HUES6 (cell line): Measurements from ENCODE around the gene SIGLEC14.

Experiments used
- H3K27ac ChIP-seq: 2 replicates; pipeline ENCODE4 v1.7.0; 2013; ENCODE audit warnings: low read depth, mild to moderate bottlenecking, low read length, inconsistent platforms
- H3K27me3 ChIP-seq: 2 replicates; pipeline ENCODE4 v1.6.1; 2013; ENCODE audit warnings: low read length; ENCODE audit not compliant: control insufficient read depth, insufficient read depth
- H3K36me3 ChIP-seq: 2 replicates; pipeline ENCODE4 v1.6.1; 2013; ENCODE audit warnings: low read length; ENCODE audit not compliant: control insufficient read depth, insufficient read depth
- H3K4me1 ChIP-seq: 2 replicates; pipeline ENCODE4 v1.6.1; 2013; ENCODE audit warnings: low read length; ENCODE audit not compliant: control insufficient read depth, insufficient read depth
- H3K4me3 ChIP-seq: 2 replicates; pipeline ENCODE4 v1.5.1; 2013; ENCODE audit warnings: low read depth, low read length
- H3K9ac ChIP-seq: one replicate; pipeline ENCODE4 v1.6.1; 2013; ENCODE audit warnings: mild to moderate bottlenecking, low read length
- H3K9me3 ChIP-seq: 2 replicates; pipeline ENCODE4 v1.6.1; 2013; ENCODE audit warnings: low read depth, low read length; ENCODE audit not compliant: control insufficient read depth, insufficient read depth

Gene SIGLEC14

GRCh38 chr19:51664997-51665396 is 18.4 kb upstream of the SIGLEC14 start:
- no peaks in the 10 kb centered on the region for H3K4me1 ChIP-seq
- H3K36me3 ChIP-seq, result no peaks in the 10 kb centered on the region
- H3K27me3 ChIP-seq, result peaks cover 16% of the 10 kb centered on the region
- no peak overlapping the region for H3K4me3 ChIP-seq
- H3K9ac ChIP-seq, result no peak overlapping the region
- no peaks in the 10 kb centered on the region for H3K9me3 ChIP-seq
- no peak overlapping the region for H3K27ac ChIP-seq

- Histone ChIP-seq H3K36me3 (no peaks in the 10 kb centered on the region), H3K27ac (no peak overlapping the region), H3K4me3 (no peak overlapping the region), H3K27me3 (peaks cover 20% of the 10 kb centered on the region), H3K9me3 (no peaks in the 10 kb centered on the region), H3K9ac (no peak overlapping the region), H3K4me1 (no peaks in the 10 kb centered on the region)
Measured at GRCh38 chr19:51664131-51664530, 17.5 kb upstream of the SIGLEC14 start.

- no peak overlapping the region for H3K9ac ChIP-seq
- no peak overlapping the region for H3K4me3 ChIP-seq
- H3K4me1 ChIP-seq, result no peaks in the 10 kb centered on the region
- H3K27me3 ChIP-seq, result peaks cover 20% of the 10 kb centered on the region
- no peaks in the 10 kb centered on the region for H3K9me3 ChIP-seq
- no peaks in the 10 kb centered on the region for H3K36me3 ChIP-seq
- H3K27ac ChIP-seq, result no peak overlapping the region
Measured at GRCh38 chr19:51663650-51664049, 17.0 kb upstream of the SIGLEC14 start.

- Histone ChIP-seq H3K27ac (no peak overlapping the region), H3K9me3 (no peaks in the 10 kb centered on the region), H3K9ac (no peak overlapping the region), H3K27me3 (peaks cover 20% of the 10 kb centered on the region), H3K4me3 (no peak overlapping the region), H3K36me3 (no peaks in the 10 kb centered on the region), H3K4me1 (no peaks in the 10 kb centered on the region)
Measured at GRCh38 chr19:51660975-51661600, 14.5 kb upstream of the SIGLEC14 start.

- Histone ChIP-seq H3K27ac (no peak overlapping the region), H3K4me3 (no peak overlapping the region), H3K27me3 (peaks cover 30% of the 10 kb centered on the region; the same call in 1 of the 2 replicates), H3K9ac (no peak overlapping the region), H3K4me1 (no peaks in the 10 kb centered on the region), H3K9me3 (0 out of 2 replicates have a peak, but pooled peaks cover 2% of the 10 kb centered on the region), H3K36me3 (no peaks in the 10 kb centered on the region)
Measured at GRCh38 chr19:51654783-51655182, 8.2 kb upstream of the SIGLEC14 start.

- Histone ChIP-seq H3K9me3 (0 out of 2 replicates have a peak, but pooled peaks cover 2% of the 10 kb centered on the region), H3K27me3 (peaks cover 38% of the 10 kb centered on the region; the same call in 1 of the 2 replicates), H3K9ac (no peak overlapping the region), H3K27ac (no peak overlapping the region), H3K36me3 (no peaks in the 10 kb centered on the region), H3K4me3 (no peak overlapping the region), H3K4me1 (no peaks in the 10 kb centered on the region)
Measured at GRCh38 chr19:51653162-51653561, 6.5 kb upstream of the SIGLEC14 start.

- Histone ChIP-seq H3K36me3 (no peaks in the 10 kb centered on the region), H3K27me3 (peaks cover 38% of the 10 kb centered on the region; the same call in 1 of the 2 replicates), H3K27ac (no peak overlapping the region)
Measured at GRCh38 chr19:51652266-51652665, 5.6 kb upstream of the SIGLEC14 start.

GRCh38 chr19:51651216-51651846 is 4.7 kb upstream of the SIGLEC14 start:
- H3K9me3 ChIP-seq, result 0 out of 2 replicates have a peak, but pooled peaks cover 2% of the 10 kb centered on the region
- H3K4me3 ChIP-seq, result no peak overlapping the region
- H3K27me3 ChIP-seq, result peaks cover 38% of the 10 kb centered on the region; the same call in 1 of the 2 replicates
- no peaks in the 10 kb centered on the region for H3K4me1 ChIP-seq
- no peak overlapping the region for H3K9ac ChIP-seq
- no peaks in the 10 kb centered on the region for H3K36me3 ChIP-seq
- no peak overlapping the region for H3K27ac ChIP-seq

More at GRCh38 chr19:51652266-51652665, 5.6 kb upstream of the SIGLEC14 start:
- Histone ChIP-seq H3K4me3 (no peak overlapping the region), H3K4me1 (no peaks in the 10 kb centered on the region), H3K9ac (no peak overlapping the region), H3K9me3 (0 out of 2 replicates have a peak, but pooled peaks cover 2% of the 10 kb centered on the region)

GRCh38 chr19:51647318-51647717 is 693 bp upstream of the SIGLEC14 start:
- Histone ChIP-seq H3K27ac (no peak overlapping the region), H3K4me1 (no peaks in the 10 kb centered on the region), H3K9ac (no peak overlapping the region), H3K4me3 (no peak overlapping the region), H3K36me3 (no peaks in the 10 kb centered on the region), H3K27me3 (peaks cover 34% of the 10 kb centered on the region; the same call in 1 of the 2 replicates), H3K9me3 (no peaks in the 10 kb centered on the region)

- no peak overlapping the region for H3K27ac ChIP-seq
- no peak overlapping the region for H3K4me3 ChIP-seq
- peaks cover 11% of the 10 kb centered on the region; the same call in 1 of the 2 replicates for H3K27me3 ChIP-seq
- H3K4me1 ChIP-seq, result no peaks in the 10 kb centered on the region
- no peaks in the 10 kb centered on the region for H3K9me3 ChIP-seq
- H3K36me3 ChIP-seq, result no peaks in the 10 kb centered on the region
- H3K9ac ChIP-seq, result no peak overlapping the region
Measured at GRCh38 chr19:51644636-51645271, 1.9 kb downstream of the SIGLEC14 start.

- no peak overlapping the region for H3K27ac ChIP-seq
- H3K4me1 ChIP-seq, result no peaks in the 10 kb centered on the region
- no peak overlapping the region for H3K9ac ChIP-seq
- no peaks in the 10 kb centered on the region for H3K36me3 ChIP-seq
- H3K4me3 ChIP-seq, result no peak overlapping the region
- H3K9me3 ChIP-seq, result peaks cover 5% of the 10 kb centered on the region; the same call in 1 of the 2 replicates
- H3K27me3 ChIP-seq, result peaks cover 3% of the 10 kb centered on the region; the same call in 1 of the 2 replicates
Measured at GRCh38 chr19:51641648-51642047, 5.0 kb downstream of the SIGLEC14 start.
